K562 (cell line): ENCODE results near the gene CHRDL2. TPM values are rescaled to one million over a fixed set of nuclear protein-coding genes. Genes with fewer than 3 reads are reported as not detected.

Experiments
- ADNP ChIP-seq: fragments of 200-800 bp; sonication (Bioruptor generic); IDR thresholded peaks from 2 replicates; pipeline ENCODE4 v1.6.1; 2016; ENCODE audit warnings: missing genetic modification characterization, missing compliant biosample characterization
- DACH1 ChIP-seq: fragments of 450-650 bp; IDR thresholded peaks from 2 replicates; pipeline ENCODE4 v1.6.1; 2018; ENCODE audit not compliant: partially characterized antibody
- EHMT2 ChIP-seq: fragments of 450-650 bp; IDR thresholded peaks from 2 replicates; pipeline ENCODE4 v1.6.1; 2018; ENCODE audit warnings: antibody characterized with exemption
- HLTF ChIP-seq: fragments of 450-650 bp; IDR thresholded peaks from 2 replicates; pipeline ENCODE4 v1.6.1; 2016
- KDM2B ChIP-seq: fragments of 250-450 bp; sonication (Bioruptor Pico); IDR thresholded peaks from 2 replicates; pipeline ENCODE4 v1.8.0; 2021; ENCODE audit warnings: mild to moderate bottlenecking, moderate library complexity
- MEF2A ChIP-seq: IDR thresholded peaks from 2 replicates; pipeline ENCODE4 v1.6.1; 2011; ENCODE audit warnings: low read depth, mild to moderate bottlenecking, low read length, moderate library complexity; ENCODE audit not compliant: control insufficient read depth
- MEF2D ChIP-seq: conservative IDR thresholded peaks from 2 replicates; pipeline ENCODE4 v1.6.1; 2016; ENCODE audit warnings: low read depth, missing genetic modification characterization, missing compliant biosample characterization
- NBN ChIP-seq: fragments of 450-650 bp; IDR thresholded peaks from 2 replicates; pipeline ENCODE4 v1.6.1; 2016; ENCODE audit warnings: low read depth, mild to moderate bottlenecking
- NELFE ChIP-seq: IDR thresholded peaks from 2 replicates; pipeline ENCODE4 v1.6.1; 2011; ENCODE audit warnings: mild to moderate bottlenecking; ENCODE audit not compliant: insufficient read depth, insufficient read length
- NFIC ChIP-seq: fragments of 450-650 bp; IDR thresholded peaks from 2 replicates; pipeline ENCODE4 v1.6.1; 2017; ENCODE audit warnings: mild to moderate bottlenecking, inconsistent platforms
- PCBP1 ChIP-seq: fragments of 200-400 bp; formaldehyde crosslinking; IDR thresholded peaks from 2 replicates; pipeline ENCODE4 v1.6.1; 2018; ENCODE audit warnings: mild to moderate bottlenecking, low read depth, low read length; ENCODE audit not compliant: poor library complexity, severe bottlenecking
- SIX5 ChIP-seq, 2 experiments: IDR thresholded peaks; 2 replicates each; pipeline ENCODE4 v1.6.1; 2011; ENCODE audit warnings: low read length in 2 of 2, borderline replicate concordance in 1 of 2, low read depth in 1 of 2, mild to moderate bottlenecking in 1 of 2, moderate library complexity in 1 of 2; ENCODE audit not compliant: insufficient read depth in 1 of 2
- ZBTB8A ChIP-seq: fragments of 450-650 bp; IDR thresholded peaks from 2 replicates; pipeline ENCODE4 v1.6.1; 2018; ENCODE audit warnings: mild to moderate bottlenecking, moderate library complexity; ENCODE audit not compliant: partially characterized antibody
- ZFP1 ChIP-seq: fragments of 450-650 bp; formaldehyde crosslinking; IDR thresholded peaks from 2 replicates; pipeline ENCODE4 v1.4.0; 2020; ENCODE audit warnings: mild to moderate bottlenecking, mixed read lengths
- ZNF253 ChIP-seq: fragments of 250-450 bp; sonication (Bioruptor Pico); conservative IDR thresholded peaks from 2 replicates; pipeline ENCODE4 v1.6.1; 2021; ENCODE audit warnings: mild to moderate bottlenecking
- ZNF644 ChIP-seq: fragments of 200-800 bp; sonication (Bioruptor generic); IDR thresholded peaks from 2 replicates; pipeline ENCODE4 v1.6.1; 2016; ENCODE audit warnings: low read depth, missing genetic modification characterization, missing compliant biosample characterization
- ZNF699 ChIP-seq: fragments of 250-450 bp; sonication (Bioruptor Pico); IDR thresholded peaks from 2 replicates; pipeline ENCODE4 v1.8.0; 2021; ENCODE audit warnings: mild to moderate bottlenecking, moderate library complexity; ENCODE audit not compliant: insufficient replicate concordance
- ZSCAN32 ChIP-seq: fragments of 450-650 bp; formaldehyde crosslinking; IDR thresholded peaks from 2 replicates; pipeline ENCODE4 v1.4.0; 2020; ENCODE audit warnings: mild to moderate bottlenecking, moderate library complexity
- polyA plus RNA-seq, 8 experiments: library from polyadenylated mRNA; depleted of rRNA in 4 of 8; stranded (reverse) in 5 of 8; unstranded in 3 of 8; fragments of >200 nt; fragmentation: Nextera tagmentation in 2 of 8; fragmentation: Illumina TruSeq in 1 of 8; extraction: Ambion mirVana in 2 of 8; extraction: Trizol in 1 of 8; gene quantifications; 2 replicates each; pipeline versions ENCODE4 v1.2.1 to v1.2.3, GENCODE V29; 2011 to 2014; ENCODE audit warnings: inconsistent platforms in 1 of 8, missing spikeins in 1 of 8
- total RNA-seq, 7 experiments: library from RNA; depleted of rRNA in 6 of 7; stranded (reverse); fragments of >200 nt in 6 of 7; fragmentation: Illumina TruSeq in 2 of 7; extraction: Trizol in 2 of 7; gene quantifications; 2 replicates each; pipeline versions ENCODE4 v1.2.1 to v1.2.3, GENCODE V29; 2011 to 2021; ENCODE audit warnings: low replicate concordance in 1 of 7
- TF ChIP-seq, protein P1 (sequence below): fragments of 250-450 bp; sonication (Bioruptor Pico); IDR thresholded peaks from 2 replicates; pipeline ENCODE4 v1.8.0; 2021; ENCODE audit warnings: moderate library complexity, mild to moderate bottlenecking, inconsistent platforms
- TF ChIP-seq, protein P2 (sequence below): IDR thresholded peaks from 3 replicates; pipeline ENCODE4 v1.6.1; 2011; ENCODE audit warnings: borderline replicate concordance, mild to moderate bottlenecking, moderate library complexity; ENCODE audit not compliant: insufficient read length; ENCODE audit errors: extremely low read depth
- TF ChIP-seq, protein P3 (sequence below): fragments of 250-450 bp; sonication (Bioruptor Pico); IDR thresholded peaks from 2 replicates; pipeline ENCODE4 v1.5.0; 2020; ENCODE audit warnings: mild to moderate bottlenecking, borderline replicate concordance

The CHRDL2 gene
- total and polyA plus RNA-seq, 9 of the 15 experiments (the other 6 are each of a cell fraction or from before 2014, with no cell fraction given): not detected

DNA sequence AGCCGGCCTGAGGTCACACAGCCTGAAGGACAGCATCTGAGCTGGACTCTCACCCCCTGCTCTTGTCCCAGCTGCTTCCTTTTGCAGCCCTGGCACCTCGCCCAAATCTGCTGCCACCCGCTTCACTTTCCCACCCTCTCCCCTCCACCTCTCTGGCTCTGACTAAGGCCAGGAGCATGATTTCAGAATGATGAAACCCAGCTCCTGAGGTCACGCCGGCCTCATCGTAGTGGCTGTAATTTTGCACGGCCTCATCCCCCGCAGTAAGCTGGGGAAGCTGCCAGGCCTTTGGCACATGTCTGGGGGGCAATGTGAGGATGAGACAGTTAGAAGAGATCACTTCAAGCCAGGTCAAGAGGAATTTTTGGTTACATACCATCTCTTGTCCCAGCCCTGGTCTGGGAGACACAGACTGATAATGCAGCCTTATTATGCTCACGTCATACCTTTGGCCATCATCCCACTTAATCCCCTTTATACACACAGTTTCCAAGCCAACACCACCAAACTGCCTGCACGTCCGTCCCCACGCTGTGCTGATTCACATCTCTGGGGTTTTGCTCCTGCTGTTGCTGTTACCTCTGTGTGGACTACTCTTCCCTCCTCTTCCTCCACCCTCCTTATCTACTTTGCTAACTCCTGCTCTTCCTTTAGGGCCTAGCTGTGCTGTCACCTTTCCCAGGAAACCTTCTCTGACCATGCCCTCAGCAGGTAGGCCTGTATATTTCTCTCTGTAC is 58.1 kb downstream of the CHRDL2 start (continued):
- TF ChIP-seq ZFP1 (CRISPR knock-in tag): no peak
- TF ChIP-seq KDM2B (CRISPR knock-in tag): no peak
- TF ChIP-seq NELFE: no peak
- TF ChIP-seq ZSCAN32 (CRISPR knock-in tag): no peak
- TF ChIP-seq, protein P1, sequence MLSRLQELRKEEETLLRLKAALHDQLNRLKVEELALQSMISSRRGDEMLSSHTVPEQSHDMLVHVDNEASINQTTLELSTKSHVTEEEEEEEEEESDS (CRISPR knock-in tag): no peak
- TF ChIP-seq ZNF253 (CRISPR knock-in tag): no peak
- TF ChIP-seq HLTF: no peak
- no peak for TF ChIP-seq ZNF699
- TF ChIP-seq MEF2D (tag): no peak
- TF ChIP-seq MEF2A: no peak
- no peak for TF ChIP-seq PCBP1
- TF ChIP-seq ZNF644 (tag): no peak
- no peak for TF ChIP-seq DACH1
- no peak for TF ChIP-seq ADNP (tag)
- peak; percentile 69; the same call in 1 of the 2 replicates for TF ChIP-seq EHMT2
- TF ChIP-seq NBN: peak; percentile 67; the same call in 1 of the 2 replicates
- TF ChIP-seq NFIC: peak; percentile 81
- TF ChIP-seq, protein P2, sequence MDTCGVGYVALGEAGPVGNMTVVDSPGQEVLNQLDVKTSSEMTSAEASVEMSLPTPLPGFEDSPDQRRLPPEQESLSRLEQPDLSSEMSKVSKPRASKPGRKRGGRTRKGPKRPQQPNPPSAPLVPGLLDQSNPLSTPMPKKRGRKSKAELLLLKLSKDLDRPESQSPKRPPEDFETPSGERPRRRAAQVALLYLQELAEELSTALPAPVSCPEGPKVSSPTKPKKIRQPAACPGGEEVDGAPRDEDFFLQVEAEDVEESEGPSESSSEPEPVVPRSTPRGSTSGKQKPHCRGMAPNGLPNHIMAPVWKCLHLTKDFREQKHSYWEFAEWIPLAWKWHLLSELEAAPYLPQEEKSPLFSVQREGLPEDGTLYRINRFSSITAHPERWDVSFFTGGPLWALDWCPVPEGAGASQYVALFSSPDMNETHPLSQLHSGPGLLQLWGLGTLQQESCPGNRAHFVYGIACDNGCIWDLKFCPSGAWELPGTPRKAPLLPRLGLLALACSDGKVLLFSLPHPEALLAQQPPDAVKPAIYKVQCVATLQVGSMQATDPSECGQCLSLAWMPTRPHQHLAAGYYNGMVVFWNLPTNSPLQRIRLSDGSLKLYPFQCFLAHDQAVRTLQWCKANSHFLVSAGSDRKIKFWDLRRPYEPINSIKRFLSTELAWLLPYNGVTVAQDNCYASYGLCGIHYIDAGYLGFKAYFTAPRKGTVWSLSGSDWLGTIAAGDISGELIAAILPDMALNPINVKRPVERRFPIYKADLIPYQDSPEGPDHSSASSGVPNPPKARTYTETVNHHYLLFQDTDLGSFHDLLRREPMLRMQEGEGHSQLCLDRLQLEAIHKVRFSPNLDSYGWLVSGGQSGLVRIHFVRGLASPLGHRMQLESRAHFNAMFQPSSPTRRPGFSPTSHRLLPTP: no peak
- TF ChIP-seq, protein P3, sequence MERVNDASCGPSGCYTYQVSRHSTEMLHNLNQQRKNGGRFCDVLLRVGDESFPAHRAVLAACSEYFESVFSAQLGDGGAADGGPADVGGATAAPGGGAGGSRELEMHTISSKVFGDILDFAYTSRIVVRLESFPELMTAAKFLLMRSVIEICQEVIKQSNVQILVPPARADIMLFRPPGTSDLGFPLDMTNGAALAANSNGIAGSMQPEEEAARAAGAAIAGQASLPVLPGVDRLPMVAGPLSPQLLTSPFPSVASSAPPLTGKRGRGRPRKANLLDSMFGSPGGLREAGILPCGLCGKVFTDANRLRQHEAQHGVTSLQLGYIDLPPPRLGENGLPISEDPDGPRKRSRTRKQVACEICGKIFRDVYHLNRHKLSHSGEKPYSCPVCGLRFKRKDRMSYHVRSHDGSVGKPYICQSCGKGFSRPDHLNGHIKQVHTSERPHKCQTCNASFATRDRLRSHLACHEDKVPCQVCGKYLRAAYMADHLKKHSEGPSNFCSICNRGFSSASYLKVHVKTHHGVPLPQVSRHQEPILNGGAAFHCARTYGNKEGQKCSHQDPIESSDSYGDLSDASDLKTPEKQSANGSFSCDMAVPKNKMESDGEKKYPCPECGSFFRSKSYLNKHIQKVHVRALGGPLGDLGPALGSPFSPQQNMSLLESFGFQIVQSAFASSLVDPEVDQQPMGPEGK (CRISPR knock-in tag): no peak
- no peak for TF ChIP-seq ZBTB8A
- TF ChIP-seq SIX5 (IDR thresholded peaks at IDR 0.05; ENCODE audit: borderline replicate concordance in 1 of 2, insufficient read depth in 1 of 2, low read depth in 1 of 2, low read length in 2 of 2): no peak
